CD14-positive monocyte (primary cell): Measurements from ENCODE around the gene MMP28. TPM values are rescaled to one million over a fixed set of nuclear protein-coding genes. Genes with fewer than 3 reads are reported as not detected.

Source experiments
- DNase-seq, 3 donors: peaks; one replicate each; pipeline ENCODE4 v3.0.0-alpha.2; 2011 to 2022
- H2AFZ ChIP-seq: 2 replicates; pipeline ENCODE4 v1.6.0; 2012; ENCODE audit warnings: mild to moderate bottlenecking, low read depth, low read length, inconsistent platforms; ENCODE audit not compliant: insufficient read depth, poor library complexity, severe bottlenecking
- H3K27ac ChIP-seq, 2 donors: 1 replicate in 1 of 2; 2 replicates in 1 of 2; pipeline ENCODE4 v1.5.1; 2012 to 2013; ENCODE audit warnings: low read length in 2 of 2, control low read depth in 1 of 2, inconsistent platforms in 1 of 2, low read depth in 1 of 2, mild to moderate bottlenecking in 1 of 2
- H3K27me3 ChIP-seq, 2 donors: one replicate each; pipeline versions ENCODE4 v1.6.0 to v1.6.1; 2011 to 2013; ENCODE audit warnings: low read length in 2 of 2; ENCODE audit not compliant: control insufficient read depth in 2 of 2, insufficient read depth in 2 of 2
- H3K36me3 ChIP-seq, 2 donors: replicated peaks in 1 of 2; 1 replicate in 1 of 2; 2 replicates in 1 of 2; pipeline versions ENCODE4 v1.5.1 to v1.6.1; 2012 to 2013; ENCODE audit warnings: low read length in 2 of 2, control low read depth in 1 of 2, inconsistent platforms in 1 of 2, mild to moderate bottlenecking in 1 of 2; ENCODE audit not compliant: insufficient read depth in 2 of 2, control insufficient read depth in 1 of 2
- H3K4me1 ChIP-seq, 2 donors: 1 replicate in 1 of 2; 2 replicates in 1 of 2; pipeline versions ENCODE4 v1.5.1 to v1.6.1; 2012 to 2013; ENCODE audit warnings: low read length in 2 of 2, control low read depth in 1 of 2, inconsistent platforms in 1 of 2, mild to moderate bottlenecking in 1 of 2, moderate library complexity in 1 of 2; ENCODE audit not compliant: insufficient read depth in 2 of 2, control insufficient read depth in 1 of 2
- H3K4me2 ChIP-seq: replicated peaks from 2 replicates; pipeline ENCODE3; 2012; ENCODE audit warnings: low read length, moderate library complexity, mild to moderate bottlenecking; ENCODE audit not compliant: poor library complexity, severe bottlenecking; ENCODE audit errors: extremely low read depth
- H3K4me3 ChIP-seq, 3 experiments: fragments of 200-600 bp in 1 of 3; sonication (generic) in 1 of 3; replicated peaks in 1 of 3; 1 replicate in 2 of 3; 2 replicates in 1 of 3; pipeline ENCODE4 v1.5.1; 2011 to 2013; ENCODE audit warnings: low read length in 3 of 3, mild to moderate bottlenecking in 3 of 3, control low read depth in 2 of 3, low read depth in 2 of 3, inconsistent platforms in 1 of 3, moderate library complexity in 1 of 3
- H3K79me2 ChIP-seq: 2 replicates; pipeline ENCODE4 v1.6.0; 2012; ENCODE audit warnings: mild to moderate bottlenecking, control low read depth, inconsistent platforms, low read length, moderate library complexity; ENCODE audit not compliant: insufficient read depth
- H3K9ac ChIP-seq: 2 replicates; pipeline ENCODE4 v1.6.0; 2017; ENCODE audit warnings: low read length, mild to moderate bottlenecking; ENCODE audit not compliant: insufficient read depth, poor library complexity, severe bottlenecking
- H3K9me3 ChIP-seq, 2 donors: replicated peaks in 1 of 2; 1 replicate in 1 of 2; 2 replicates in 1 of 2; pipeline versions ENCODE4 v1.5.1 to v1.6.1; 2012 to 2013; ENCODE audit warnings: low read length in 2 of 2, control low read depth in 1 of 2; ENCODE audit not compliant: control insufficient read depth in 1 of 2, insufficient read depth in 1 of 2
- H4K20me1 ChIP-seq: 2 replicates; pipeline ENCODE4 v1.6.0; 2012; ENCODE audit warnings: mild to moderate bottlenecking, low read length, control low read depth, moderate library complexity; ENCODE audit not compliant: insufficient read depth
- H3K27ac Mint-ChIP-seq, 7 donors: one replicate each; pipeline ENCODE4 v1.8.0; 2020; ENCODE audit warnings: mild to moderate bottlenecking in 7 of 7, mixed read lengths in 7 of 7, moderate library complexity in 6 of 7, inconsistent platforms in 2 of 7
- H3K27me3 Mint-ChIP-seq, 3 donors: one replicate each; pipeline ENCODE4 v1.8.0; 2021 to 2022; ENCODE audit warnings: low read depth in 3 of 3, mild to moderate bottlenecking in 3 of 3, mixed read lengths in 3 of 3, moderate library complexity in 3 of 3, inconsistent platforms in 1 of 3
- H3K36me3 Mint-ChIP-seq, 2 donors: one replicate each; pipeline ENCODE4 v1.8.0; 2020; ENCODE audit warnings: mixed read lengths in 2 of 2, inconsistent platforms in 1 of 2, mild to moderate bottlenecking in 1 of 2
- H3K4me1 Mint-ChIP-seq: one replicate; pipeline ENCODE4 v1.8.0; 2020; ENCODE audit warnings: mild to moderate bottlenecking, mixed read lengths
- H3K4me3 Mint-ChIP-seq, 2 donors: one replicate each; pipeline ENCODE4 v1.8.0; 2020; ENCODE audit warnings: mild to moderate bottlenecking in 2 of 2, mixed read lengths in 2 of 2, moderate library complexity in 1 of 2
- H3K9me3 Mint-ChIP-seq, 7 donors: one replicate each; pipeline ENCODE4 v1.8.0; 2020 to 2022; ENCODE audit warnings: mixed read lengths in 7 of 7, mild to moderate bottlenecking in 6 of 7, moderate library complexity in 6 of 7, inconsistent platforms in 2 of 7
- CTCF ChIP-seq: fragments of 200-600 bp; IDR thresholded peaks from one replicate; pipeline ENCODE4 v1.8.0; 2022; ENCODE audit warnings: antibody characterized with exemption, mild to moderate bottlenecking
- WGBS: methylation state at CpG from one replicate; pipeline ENCODE4 v1.1.5; 2013; ENCODE audit warnings: missing lambda C conversion rate; ENCODE audit not compliant: insufficient coverage; 5-methylcytosine and 5-hydroxymethylcytosine counted together
- intact Hi-C, 2 donors: fragments of 100-400 bp; cut with micrococcal nuclease; formaldehyde crosslinking; loops; one replicate each; pipeline versions ENCODE4 v1.15.0 to v1.15.1; 2023
- polyA plus RNA-seq, 3 donors: library from polyadenylated mRNA; depleted of rRNA in 1 of 3; unstranded in 2 of 3; stranded (reverse) in 1 of 3; fragments of 300-500 nt in 2 of 3; fragments of >200 nt in 1 of 3; fragmentation: Illumina TruSeq in 2 of 3; gene quantifications; 1 replicate in 2 of 3; 2 replicates in 1 of 3; pipeline ENCODE4 v1.2.3, GENCODE V29; 2012 to 2021

Gene MMP28
- polyA plus RNA-seq, 3 donors = not detected

- no peak for TF ChIP-seq CTCF
- H3K27ac Mint-ChIP-seq = no peak overlapping the region
- Histone ChIP-seq H2AFZ (no peak overlapping the region), H3K4me1 (no peaks in the 10 kb centered on the region), H3K27ac (no peak overlapping the region), H3K9ac (no peak overlapping the region), H3K9me3 (no peaks in the 10 kb centered on the region), H3K4me2 (no peak overlapping the region), H3K27me3 (no peaks in the 10 kb centered on the region), H3K4me3 (no peak overlapping the region), H3K79me2 (no peaks in the 10 kb centered on the region), H4K20me1 (peaks cover 16% of the 10 kb centered on the region), H3K36me3 (peaks cover 84 to 99% of the 10 kb centered on the region in 2 donors)
- H3K36me3 Mint-ChIP-seq = peaks cover 79 to 94% of the 10 kb centered on the region in 2 donors
- no peaks in the 10 kb centered on the region for H3K4me1 Mint-ChIP-seq
- no peak for DNase-seq
- 80% methylated on average over 1 of the region's 2 CpGs for WGBS
- H3K9me3 Mint-ChIP-seq = no peaks in the 10 kb centered on the region
- intact Hi-C loops = no loop called here
- H3K27me3 Mint-ChIP-seq = peaks cover 0 to 2% (median 1%) of the 10 kb centered on the region in 3 donors
- no peak overlapping the region for H3K4me3 Mint-ChIP-seq
Observed at GRCh38 chr17:35843698-35844097, 48.3 kb upstream of the MMP28 start.

- H3K4me1 Mint-ChIP-seq = no peaks in the 10 kb centered on the region
- Histone ChIP-seq H3K9me3 (no peaks in the 10 kb centered on the region), H3K4me2 (no peak overlapping the region), H3K27me3 (no peaks in the 10 kb centered on the region), H3K27ac (no peak overlapping the region), H3K79me2 (no peaks in the 10 kb centered on the region), H3K9ac (no peak overlapping the region), H3K36me3 (peaks cover 90 to 99% of the 10 kb centered on the region in 2 donors), H3K4me3 (no peak overlapping the region), H2AFZ (no peak overlapping the region), H3K4me1 (no peaks in the 10 kb centered on the region), H4K20me1 (peaks cover 16% of the 10 kb centered on the region)
- H3K4me3 Mint-ChIP-seq = no peak overlapping the region
- intact Hi-C loops = no loop called here
- peaks cover 0 to 2% (median 1%) of the 10 kb centered on the region in 3 donors for H3K27me3 Mint-ChIP-seq
- H3K36me3 Mint-ChIP-seq = peaks cover 74 to 94% of the 10 kb centered on the region in 2 donors
- H3K27ac Mint-ChIP-seq = no peak overlapping the region
- H3K9me3 Mint-ChIP-seq = no peaks in the 10 kb centered on the region
- no peak for TF ChIP-seq CTCF
- no peak for DNase-seq
- WGBS = no CpG with 5 or more reads among the region's 5 CpGs
Observed at GRCh38 chr17:35842239-35842638, 46.8 kb upstream of the MMP28 start.
